HFF-Myc (cell line): ENCODE data around the gene FBN3.

Experiments used
- DNase-seq: peaks from one replicate; pipeline ENCODE4 v3.0.0-alpha.2; 2011; ENCODE audit warnings: low read depth; ENCODE audit errors: extremely low read depth
- H3K4me3 ChIP-seq: replicated peaks from 2 replicates; pipeline ENCODE4 v1.5.1; 2011; ENCODE audit warnings: low read depth, mild to moderate bottlenecking, control low read depth, low read length
- CTCF ChIP-seq: IDR thresholded peaks from 2 replicates; pipeline ENCODE4 v1.5.1; 2012; ENCODE audit warnings: mild to moderate bottlenecking, low read depth, low read length, control low read depth; ENCODE audit errors: missing control alignments

FBN3 gene

GRCh38 chr19:8085598-8086408 is 63.6 kb downstream of the FBN3 start:
- no peak overlapping the region for H3K4me3 ChIP-seq
- no peak for DNase-seq
- TF ChIP-seq CTCF = no peak

- DNase-seq = no peak
- TF ChIP-seq CTCF = no peak
- H3K4me3 ChIP-seq = no peak overlapping the region
These were observed 65.2 kb downstream of the FBN3 start for GRCh38 chr19:8084152-8084551.

GRCh38 chr19:8083141-8083540 is 66.3 kb downstream of the FBN3 start:
- no peak for TF ChIP-seq CTCF
- H3K4me3 ChIP-seq = no peak overlapping the region
- DNase-seq = no peak

GRCh38 chr19:8081569-8082550 is 67.5 kb downstream of the FBN3 start:
- H3K4me3 ChIP-seq = no peak overlapping the region
- TF ChIP-seq CTCF = no peak
- no peak for DNase-seq

GRCh38 chr19:8080832-8081231 is 68.6 kb downstream of the FBN3 start:
- no peak for DNase-seq
- TF ChIP-seq CTCF = no peak
- H3K4me3 ChIP-seq = no peak overlapping the region

GRCh38 chr19:8079988-8080387 is 69.4 kb downstream of the FBN3 start:
- no peak overlapping the region for H3K4me3 ChIP-seq
- no peak for TF ChIP-seq CTCF
- no peak for DNase-seq
